Keratinocyte (primary cell): Measurements from ENCODE around the gene DMRT2. TPM values are rescaled to one million over a fixed set of nuclear protein-coding genes. Genes with fewer than 3 reads are reported as not detected.

Source experiments
- DNase-seq: peaks from one replicate; pipeline ENCODE4 v3.0.0-alpha.2; 2011; ENCODE audit warnings: low read depth, missing footprints, low spot score
- FAIRE-seq: peaks from 2 replicates; lab custom pipeline; 2011; peaks lifted over from hg19 to GRCh38; lab: Jason Lieb, UNC
- H2AFZ ChIP-seq: 2 replicates; pipeline ENCODE4 v1.6.0; 2012; ENCODE audit warnings: low read length, control low read depth, inconsistent platforms; ENCODE audit not compliant: control insufficient read depth
- H3K27ac ChIP-seq: 2 replicates; pipeline ENCODE4 v1.5.1; 2011; ENCODE audit warnings: low read length; ENCODE audit not compliant: control insufficient read depth, insufficient read depth
- H3K27me3 ChIP-seq: 3 replicates; pipeline ENCODE4 v1.6.0; 2011; ENCODE audit warnings: low read length; ENCODE audit not compliant: control insufficient read depth, insufficient read depth; ENCODE audit errors: extremely low read depth
- H3K36me3 ChIP-seq, 2 experiments: 2 replicates in 1 of 2; 3 replicates in 1 of 2; pipeline ENCODE4 v1.5.1; 2011; ENCODE audit warnings: low read length in 2 of 2, mild to moderate bottlenecking in 1 of 2; ENCODE audit not compliant: control insufficient read depth in 2 of 2, insufficient read depth in 2 of 2; ENCODE audit errors: extremely low read depth in 1 of 2
- H3K4me1 ChIP-seq: 3 replicates; pipeline ENCODE4 v1.5.1; 2011; ENCODE audit warnings: low read length; ENCODE audit not compliant: control insufficient read depth, insufficient read depth; ENCODE audit errors: extremely low read depth
- H3K4me2 ChIP-seq: 3 replicates; pipeline ENCODE4 v1.6.0; 2011; ENCODE audit warnings: low read depth, low read length; ENCODE audit not compliant: control insufficient read depth, insufficient read depth; ENCODE audit errors: extremely low read depth
- H3K4me3 ChIP-seq, 3 experiments: fragments of 200-600 bp in 1 of 3; sonication (generic) in 1 of 3; 2 replicates in 2 of 3; 3 replicates in 1 of 3; pipeline ENCODE4 v1.5.1; 2011 to 2016; ENCODE audit warnings: low read length in 3 of 3, mild to moderate bottlenecking in 3 of 3, control low read depth in 2 of 3, inconsistent platforms in 1 of 3, low read depth in 1 of 3, mixed read lengths in 1 of 3, mixed run types in 1 of 3, moderate library complexity in 1 of 3; ENCODE audit not compliant: control insufficient read depth in 2 of 3, insufficient read depth in 2 of 3; ENCODE audit errors: extremely low read depth in 1 of 3
- H3K79me2 ChIP-seq: 2 replicates; pipeline ENCODE4 v1.6.0; 2012; ENCODE audit warnings: low read length; ENCODE audit not compliant: control insufficient read depth, insufficient read depth
- H3K9ac ChIP-seq: 3 replicates; pipeline ENCODE4 v1.6.0; 2011; ENCODE audit warnings: low read length; ENCODE audit not compliant: control insufficient read depth, insufficient read depth; ENCODE audit errors: extremely low read depth
- H3K9me1 ChIP-seq: 3 replicates; pipeline ENCODE4 v1.6.0; 2011; ENCODE audit warnings: low read length; ENCODE audit not compliant: control insufficient read depth, insufficient read depth; ENCODE audit errors: extremely low read depth
- H3K9me3 ChIP-seq: 2 replicates; pipeline ENCODE4 v1.5.1; 2012; ENCODE audit warnings: low read depth, low read length; ENCODE audit not compliant: control insufficient read depth
- H4K20me1 ChIP-seq: 3 replicates; pipeline ENCODE4 v1.6.0; 2011; ENCODE audit warnings: low read length; ENCODE audit not compliant: control insufficient read depth, insufficient read depth; ENCODE audit errors: extremely low read depth
- CTCF ChIP-seq, 3 experiments: IDR thresholded peaks in 1 of 3; conservative IDR thresholded peaks in 1 of 3; optimal IDR thresholded peaks in 1 of 3; 2 replicates in 2 of 3; 3 replicates in 1 of 3; pipeline versions ENCODE3 to v1.5.1; 2011; ENCODE audit warnings: low read length in 3 of 3, mild to moderate bottlenecking in 3 of 3, moderate library complexity in 2 of 3, control low read depth in 1 of 3, inconsistent platforms in 1 of 3; ENCODE audit not compliant: insufficient read depth in 2 of 3; ENCODE audit errors: extremely low read depth in 1 of 3
- EZH2 ChIP-seq: IDR thresholded peaks from one replicate; pipeline ENCODE4 v1.6.1; 2012; ENCODE audit warnings: inconsistent platforms, mild to moderate bottlenecking, low read length, moderate library complexity
- dilution Hi-C: fragments of 300-500 bp; cut with MboI; formaldehyde crosslinking; loops from one replicate; pipeline ENCODE4 v1.7.0; 2020; ENCODE audit warnings: low sequenced_read_pairs; ENCODE audit not compliant: extremely low pct_ligation_motif_present
- polyA plus RNA-seq, 5 experiments: library from polyadenylated mRNA; depleted of rRNA in 3 of 5; stranded (reverse) in 3 of 5; stranded (forward) in 1 of 5; unstranded in 1 of 5; fragments of >200 nt; gene quantifications; 1 replicate in 1 of 5; 2 replicates in 3 of 5; 3 replicates in 1 of 5; pipeline versions ENCODE4 v1.2.1 to v1.2.3, GENCODE V29; 2011 to 2012; ENCODE audit warnings: missing spikeins in 2 of 5, low read depth in 1 of 5, low replicate concordance in 1 of 5

Gene DMRT2
- polyA plus RNA-seq, 1 donor (not counting 4 experiments of a cell fraction or from before 2014, with no cell fraction given), result not detected

GRCh38 chr9:1057910-1058309, 7.8 kb downstream of the DMRT2 start:
- no peak overlapping the region for H3K27ac ChIP-seq
- FAIRE-seq (no peak), DNase-seq (no peak)
- no peaks in the 10 kb centered on the region for H3K79me2 ChIP-seq
- no peaks in the 10 kb centered on the region for H3K4me1 ChIP-seq
- no peaks in the 10 kb centered on the region for H4K20me1 ChIP-seq
- H3K9me1 ChIP-seq, result no peaks in the 10 kb centered on the region
- H3K4me3 ChIP-seq, result no peak overlapping the region
- peaks cover 17% of the 10 kb centered on the region for H3K27me3 ChIP-seq
- H3K4me2 ChIP-seq, result no peak overlapping the region
- H3K9ac ChIP-seq, result no peak overlapping the region
- H2AFZ ChIP-seq, result no peak overlapping the region
- dilution Hi-C loops, result no loop called here
- H3K36me3 ChIP-seq, result no peaks in the 10 kb centered on the region
- no peaks in the 10 kb centered on the region for H3K9me3 ChIP-seq
- TF ChIP-seq CTCF (optimal IDR thresholded peaks at IDR 0.05 in 1 of 3, IDR thresholded peaks at IDR 0.05 in 1 of 3, conservative IDR thresholded peaks at IDR 0.05 in 1 of 3; ENCODE audit: extremely low read depth in 1 of 3, insufficient read depth in 2 of 3, low read length in 3 of 3) (no peak), EZH2 (no peak)

GRCh38 chr9:1058826-1059487, 8.8 kb downstream of the DMRT2 start:
- no peaks in the 10 kb centered on the region for H4K20me1 ChIP-seq
- FAIRE-seq, result no peak
- no peak for DNase-seq
- H3K4me1 ChIP-seq, result no peaks in the 10 kb centered on the region
- no peaks in the 10 kb centered on the region for H3K79me2 ChIP-seq
- H3K9me1 ChIP-seq, result no peaks in the 10 kb centered on the region
- no peak overlapping the region for H3K9ac ChIP-seq
- no peak for TF ChIP-seq EZH2
- no peak for TF ChIP-seq CTCF (optimal IDR thresholded peaks at IDR 0.05 in 1 of 3, IDR thresholded peaks at IDR 0.05 in 1 of 3, conservative IDR thresholded peaks at IDR 0.05 in 1 of 3; ENCODE audit: extremely low read depth in 1 of 3, insufficient read depth in 2 of 3, low read length in 3 of 3)
- H3K4me2 ChIP-seq, result no peak overlapping the region
- H2AFZ ChIP-seq, result no peak overlapping the region
- H3K36me3 ChIP-seq, result no peaks in the 10 kb centered on the region
- H3K27ac ChIP-seq, result no peak overlapping the region
- H3K4me3 ChIP-seq, result no peak overlapping the region
- H3K27me3 ChIP-seq, result peaks cover 6% of the 10 kb centered on the region
- dilution Hi-C loops, result no loop called here
- no peaks in the 10 kb centered on the region for H3K9me3 ChIP-seq
